ENCODE data around the gene ANKRD65.

ANKRD65 gene

GRCh38 chr1:1428174-1428573 lies 7.1 kb upstream of the ANKRD65 start:
- no peak overlapping the region for H3K27ac ChIP-seq
- no peak for TF ChIP-seq CTCF (conservative IDR thresholded peaks at IDR 0.05)

GRCh38 chr1:1427820-1428148 lies 6.7 kb upstream of the ANKRD65 start:
- H3K27ac ChIP-seq = peak overlapping the region; percentile 41; the same call in 1 of the 2 replicates
- no peak for TF ChIP-seq CTCF (conservative IDR thresholded peaks at IDR 0.05)

GRCh38 chr1:1427106-1427819 lies 6.2 kb upstream of the ANKRD65 start:
- peak overlapping the region; percentile 41; the same call in 1 of the 2 replicates for H3K27ac ChIP-seq
- TF ChIP-seq CTCF (conservative IDR thresholded peaks at IDR 0.05) = no peak

GRCh38 chr1:1426496-1427105 lies 5.5 kb upstream of the ANKRD65 start:
- no peak for TF ChIP-seq CTCF (conservative IDR thresholded peaks at IDR 0.05)
- H3K27ac ChIP-seq = no peak overlapping the region

- no peak for TF ChIP-seq CTCF (conservative IDR thresholded peaks at IDR 0.05)
- H3K27ac ChIP-seq = no peak overlapping the region
Observed at GRCh38 chr1:1425753-1426495, 4.8 kb upstream of the ANKRD65 start.

GRCh38 chr1:1425426-1425752 lies 4.3 kb upstream of the ANKRD65 start:
- TF ChIP-seq CTCF (conservative IDR thresholded peaks at IDR 0.05) = no peak
- no peak overlapping the region for H3K27ac ChIP-seq

GRCh38 chr1:1424707-1425106 lies 3.6 kb upstream of the ANKRD65 start:
- no peak overlapping the region for H3K27ac ChIP-seq
- no peak for TF ChIP-seq CTCF (conservative IDR thresholded peaks at IDR 0.05)

All from VCaP (cell line).